GM18508 (cell line): ENCODE measurements around the gene FOXL1.

Experiments
- ATAC-seq: cut with Tn5 transposase; IDR thresholded peaks from one replicate; pipeline ENCODE4 v1.9.1; 2021; ENCODE audit warnings: moderate number of reproducible peaks; ENCODE audit not compliant: insufficient read depth, unreplicated experiment

Gene FOXL1

GRCh38 chr16:86567701-86568581 is 10.4 kb upstream of the FOXL1 start:
- ATAC-seq = no peak

GRCh38 chr16:86568677-86569623 is 9.4 kb upstream of the FOXL1 start:
- no peak for ATAC-seq

- ATAC-seq = no peak
Measured at GRCh38 chr16:86569701-86570447, 8.5 kb upstream of the FOXL1 start.

- no peak for ATAC-seq
Measured at GRCh38 chr16:86570558-86571529, 7.5 kb upstream of the FOXL1 start.

GRCh38 chr16:86571530-86571915 is 6.8 kb upstream of the FOXL1 start:
- no peak for ATAC-seq

GRCh38 chr16:86572041-86572521 is 6.3 kb upstream of the FOXL1 start:
- ATAC-seq = no peak

- ATAC-seq = no peak
Measured at GRCh38 chr16:86572606-86573005, 5.7 kb upstream of the FOXL1 start.

GRCh38 chr16:86573215-86573614 is 5.1 kb upstream of the FOXL1 start:
- no peak for ATAC-seq

- ATAC-seq = no peak
Measured at GRCh38 chr16:86573646-86574508, 4.5 kb upstream of the FOXL1 start.

- no peak for ATAC-seq
Measured at GRCh38 chr16:86574646-86575045, 3.7 kb upstream of the FOXL1 start.

GRCh38 chr16:86575095-86575685 is 3.2 kb upstream of the FOXL1 start:
- ATAC-seq = no peak

- ATAC-seq = no peak
Measured at GRCh38 chr16:86575754-86576557, 2.4 kb upstream of the FOXL1 start.

- ATAC-seq = no peak
Measured at GRCh38 chr16:86576591-86577313, 1.6 kb upstream of the FOXL1 start.

GRCh38 chr16:86577314-86577971 is 906 bp upstream of the FOXL1 start:
- ATAC-seq = no peak

- ATAC-seq = no peak
Measured at GRCh38 chr16:86578611-86579267, 390 bp downstream of the FOXL1 start.
